WI38 (cell line): ENCODE results near the gene PHF21B.

Experiments
- H3K4me3 ChIP-seq: 2 replicates; pipeline ENCODE4 v1.5.1; 2011; ENCODE audit warnings: low read depth, mild to moderate bottlenecking, control low read depth, low read length
- CTCF ChIP-seq: IDR thresholded peaks from 2 replicates; pipeline ENCODE4 v1.5.1; 2012; ENCODE audit warnings: low read depth, mild to moderate bottlenecking, control low read depth, low read length

The PHF21B gene

DNA sequence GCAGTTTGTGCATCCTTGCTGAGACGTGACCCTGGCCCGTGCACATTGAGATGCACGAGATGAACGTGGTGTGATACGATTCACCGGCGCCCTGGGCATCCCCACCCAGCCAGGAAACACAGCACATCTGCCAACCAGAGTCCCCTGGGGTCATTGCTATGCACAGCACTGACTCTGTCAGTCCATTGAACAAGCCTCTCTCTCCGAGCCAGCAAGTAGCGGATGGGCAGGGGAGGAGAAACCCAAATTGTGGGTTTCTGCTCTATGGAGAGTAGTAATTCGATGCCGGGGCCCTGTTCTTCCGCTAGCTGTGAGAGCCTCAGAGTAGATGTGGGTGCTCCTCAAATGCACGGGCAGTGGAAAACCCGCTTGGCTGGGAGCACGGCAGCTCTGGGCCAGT is 172.3 kb downstream of the PHF21B start:
- TF ChIP-seq CTCF, result no peak
- H3K4me3 ChIP-seq, result no peak overlapping the region

DNA sequence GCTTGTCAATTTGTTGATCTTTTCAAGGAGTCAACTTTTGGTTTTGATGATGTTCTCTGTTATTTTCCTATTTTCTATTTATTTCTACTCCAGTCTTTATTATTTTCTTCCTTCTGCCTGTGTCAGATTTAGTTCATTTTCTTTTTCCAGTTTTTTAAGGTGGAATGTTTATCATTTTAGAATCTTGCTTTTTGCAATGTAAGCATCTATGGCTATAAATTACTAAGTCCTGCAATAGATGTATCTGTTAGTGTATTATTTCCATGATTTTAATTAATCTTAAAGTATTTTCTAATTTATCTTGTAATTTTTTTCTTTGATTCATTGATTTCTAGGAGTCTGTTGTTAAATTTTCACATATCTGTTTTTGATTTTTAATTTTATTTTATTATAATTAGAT is 175.7 kb downstream of the PHF21B start:
- no peak for TF ChIP-seq CTCF
- no peak overlapping the region for H3K4me3 ChIP-seq

DNA sequence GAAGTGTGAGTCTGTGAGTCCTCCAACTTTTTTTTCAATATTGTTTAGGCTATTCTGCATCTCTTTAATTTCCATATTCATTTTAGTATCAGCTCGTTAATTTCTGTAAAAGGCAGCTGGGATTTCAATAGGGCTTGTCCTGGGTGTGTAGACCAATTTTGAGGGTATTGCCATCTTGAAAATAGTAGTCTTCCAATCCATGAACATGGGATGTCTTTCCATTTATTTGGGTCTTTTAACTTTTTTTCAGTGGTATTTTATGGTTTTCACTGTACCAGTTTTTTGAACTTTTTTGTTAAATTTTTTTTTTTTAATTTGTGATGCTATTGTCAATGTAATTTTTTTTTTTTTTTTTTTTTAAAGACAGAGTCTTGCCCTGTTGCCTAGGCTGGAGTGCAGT is 177.9 kb downstream of the PHF21B start:
- H3K4me3 ChIP-seq, result no peak overlapping the region
- no peak for TF ChIP-seq CTCF
